HepG2 (cell line): ENCODE measurements around the gene RUSC1. TPM values are rescaled to one million over a fixed set of nuclear protein-coding genes. Genes with fewer than 3 reads are reported as not detected.

Experiments
- CCDC6 ChIP-seq: sonication (generic); formaldehyde crosslinking; IDR thresholded peaks from 2 replicates; pipeline ENCODE4 v1.8.1; 2022; ENCODE audit warnings: mild to moderate bottlenecking, missing genetic modification reagents, moderate library complexity
- IKZF4 ChIP-seq: sonication (generic); formaldehyde crosslinking; IDR thresholded peaks from 2 replicates; pipeline ENCODE4 v1.5.1; 2020; ENCODE audit warnings: borderline replicate concordance, mild to moderate bottlenecking, low read depth, missing genetic modification reagents; ENCODE audit errors: not compliant biosample characterization
- LCORL ChIP-seq, 2 experiments: fragments of 450-650 bp in 1 of 2; sonication (generic) in 1 of 2; formaldehyde crosslinking in 1 of 2; IDR thresholded peaks; 2 replicates each; pipeline versions ENCODE4 v1.5.0 to v1.6.1; 2017 to 2020; ENCODE audit warnings: antibody characterized with exemption in 1 of 2, missing genetic modification reagents in 1 of 2
- MXI1 ChIP-seq: IDR thresholded peaks from 3 replicates; pipeline ENCODE4 v1.6.1; 2012; ENCODE audit warnings: low read depth, low read length, inconsistent platforms, borderline replicate concordance
- POLR2AphosphoS2 ChIP-seq: IDR thresholded peaks from 2 replicates; pipeline ENCODE4 v1.6.1; 2011; ENCODE audit warnings: low read depth, low read length, improper control_type of control experiment
- PRPF4 ChIP-seq: fragments of 200-400 bp; formaldehyde crosslinking; IDR thresholded peaks from 2 replicates; pipeline ENCODE4 v1.6.1; 2016; ENCODE audit warnings: low read length, low read depth; ENCODE audit not compliant: poor library complexity, severe bottlenecking
- SP140L ChIP-seq: sonication (generic); formaldehyde crosslinking; IDR thresholded peaks from 2 replicates; pipeline ENCODE4 v1.4.0; 2020; ENCODE audit warnings: missing genetic modification reagents, borderline replicate concordance
- YY1 ChIP-seq: IDR thresholded peaks from 2 replicates; pipeline ENCODE4 v1.6.1; 2011; ENCODE audit warnings: low read length, low read depth, moderate library complexity, mild to moderate bottlenecking; ENCODE audit not compliant: insufficient read depth, insufficient replicate concordance
- ZFP36 ChIP-seq: fragments of 150-350 bp; IDR thresholded peaks from 2 replicates; pipeline ENCODE4 v1.6.1; 2018; ENCODE audit warnings: borderline replicate concordance, low read length, low read depth; ENCODE audit not compliant: partially characterized antibody
- ZFP36L1 ChIP-seq: sonication (generic); formaldehyde crosslinking; IDR thresholded peaks from 2 replicates; pipeline ENCODE4 v1.8.0; 2022; ENCODE audit warnings: mild to moderate bottlenecking, missing genetic modification reagents, moderate library complexity
- ZMYM4 ChIP-seq: sonication (generic); formaldehyde crosslinking; IDR thresholded peaks from 2 replicates; pipeline ENCODE4 v1.8.1; 2023; ENCODE audit warnings: mild to moderate bottlenecking, missing genetic modification reagents
- ZNF138 ChIP-seq: sonication (generic); formaldehyde crosslinking; IDR thresholded peaks from 2 replicates; pipeline ENCODE4 v1.5.0; 2020; ENCODE audit warnings: mild to moderate bottlenecking, low read depth, missing genetic modification reagents
- ZNF17 ChIP-seq: sonication (generic); formaldehyde crosslinking; IDR thresholded peaks from 2 replicates; pipeline ENCODE4 v1.5.0; 2020; ENCODE audit warnings: mild to moderate bottlenecking, missing genetic modification reagents
- ZNF44 ChIP-seq: sonication (generic); formaldehyde crosslinking; IDR thresholded peaks from 2 replicates; pipeline ENCODE4 v1.5.1; 2020; ENCODE audit warnings: mild to moderate bottlenecking, missing genetic modification reagents
- ZNF563 ChIP-seq: sonication (generic); formaldehyde crosslinking; IDR thresholded peaks from 2 replicates; pipeline ENCODE4 v1.8.0; 2022; ENCODE audit warnings: mild to moderate bottlenecking, moderate library complexity, missing genetic modification reagents
- ZNF720 ChIP-seq: sonication (generic); formaldehyde crosslinking; IDR thresholded peaks from 2 replicates; pipeline ENCODE4 v1.4.0; 2020; ENCODE audit warnings: missing genetic modification reagents
- ZNF792 ChIP-seq: IDR thresholded peaks from 2 replicates; pipeline ENCODE4 v1.6.1; 2016
- polyA plus RNA-seq, 8 experiments: library from polyadenylated mRNA; depleted of rRNA in 3 of 8; stranded (reverse) in 7 of 8; unstranded in 1 of 8; fragments of >200 nt; fragmentation: Illumina TruSeq in 4 of 8; extraction: Trizol in 4 of 8; gene quantifications; 2 replicates each; pipeline versions ENCODE4 v1.2.1 to v1.2.3, GENCODE V29; 2011 to 2016; ENCODE audit warnings: low read depth in 4 of 8, missing spikeins in 1 of 8, mixed read lengths in 1 of 8; ENCODE audit not compliant: insufficient read depth in 1 of 8
- total RNA-seq, 5 experiments: library from RNA; depleted of rRNA; stranded (reverse); fragments of >200 nt; fragmentation: Illumina TruSeq; extraction: Trizol; gene quantifications; 2 replicates each; pipeline ENCODE4 v1.2.3, GENCODE V29; 2016; ENCODE audit warnings: low read depth in 1 of 5
- TF ChIP-seq, protein P1 (sequence below): sonication (generic); formaldehyde crosslinking; IDR thresholded peaks from 2 replicates; pipeline ENCODE4 v1.8.0; 2022; ENCODE audit warnings: mild to moderate bottlenecking, missing genetic modification reagents, borderline replicate concordance
- TF ChIP-seq, protein P2 (sequence below): IDR thresholded peaks from 2 replicates; pipeline ENCODE4 v1.6.1; 2012; ENCODE audit warnings: low read depth, low read length, improper control_type of control experiment
- TF ChIP-seq, protein P3 (sequence below): sonication (generic); IDR thresholded peaks from 2 replicates; pipeline ENCODE4 v1.6.1; 2016; ENCODE audit warnings: low read depth, borderline replicate concordance
- TF ChIP-seq, protein P4 (sequence below): sonication (generic); formaldehyde crosslinking; conservative IDR thresholded peaks from 2 replicates; pipeline ENCODE4 v1.8.0; 2022; ENCODE audit warnings: missing genetic modification reagents

The RUSC1 gene
- total and polyA plus RNA-seq, 2 of the 13 experiments (the other 11 are each of a cell fraction or from before 2014, with no cell fraction given) = 18.7 to 20.4 TPM

DNA sequence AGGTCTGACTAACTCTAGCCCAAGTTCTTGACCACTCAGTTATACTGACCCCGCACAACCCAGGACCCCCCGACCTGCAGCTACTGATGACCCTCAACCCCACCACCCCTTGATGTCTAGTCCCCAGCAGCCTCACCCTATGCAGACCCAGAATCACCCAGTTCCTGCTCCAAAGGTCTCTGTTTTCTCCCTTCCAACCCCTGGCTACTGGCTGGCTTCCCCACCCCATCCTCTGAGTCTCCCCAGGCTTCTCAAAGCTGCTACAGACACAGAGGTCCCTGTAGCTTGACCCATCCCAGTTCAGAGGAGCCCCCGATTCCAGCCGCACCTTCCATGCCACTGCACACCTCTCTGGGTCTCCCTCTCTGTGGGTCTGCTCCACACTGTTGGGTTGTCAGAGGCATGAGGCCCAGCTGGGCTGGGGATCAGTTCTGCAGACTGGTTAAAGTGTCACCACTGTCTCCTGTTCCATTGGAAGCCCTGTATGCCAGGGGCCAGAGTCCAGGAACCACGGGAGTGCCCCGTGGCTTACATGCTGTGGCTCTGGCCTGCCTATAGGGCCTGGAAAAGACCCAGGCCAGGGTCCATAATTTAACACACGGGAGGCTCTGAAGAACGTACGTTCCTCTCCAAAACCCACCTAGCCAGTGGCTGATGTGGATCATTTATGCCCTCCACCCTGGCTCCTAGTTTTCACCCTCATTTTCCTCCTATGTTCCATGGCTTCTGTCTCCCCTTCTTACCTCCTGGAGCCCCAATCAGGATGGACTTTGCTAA lies 20.0 kb upstream of the RUSC1 start (continued):
- TF ChIP-seq LCORL (IDR thresholded peaks at IDR 0.05) (no peak), LCORL (CRISPR knock-in tag; IDR thresholded peaks at IDR 0.05) (peak; percentile 96), CCDC6 (CRISPR knock-in tag) (peak; percentile 70; the same call in 1 of the 2 replicates), ZNF792 (CRISPR knock-in tag) (peak; percentile 93), ZNF44 (CRISPR knock-in tag) (peak; percentile 96; the same call in 1 of the 2 replicates), ZNF17 (CRISPR knock-in tag) (no peak), YY1 (peak; percentile 60), ZNF138 (CRISPR knock-in tag) (no peak), POLR2AphosphoS2 (no peak), ZFP36L1 (peak; percentile 83; the same call in 1 of the 2 replicates), PRPF4 (no peak), ZNF563 (peak; percentile 90), ZMYM4 (peak; percentile 82), IKZF4 (peak; percentile 84), SP140L (CRISPR knock-in tag) (peak; percentile 67; the same call in 1 of the 2 replicates), MXI1 (peak; percentile 86; the same call in 2 of the 3 replicates), ZFP36 (no peak), ZNF720 (CRISPR knock-in tag) (no peak)
- TF ChIP-seq, protein P1, sequence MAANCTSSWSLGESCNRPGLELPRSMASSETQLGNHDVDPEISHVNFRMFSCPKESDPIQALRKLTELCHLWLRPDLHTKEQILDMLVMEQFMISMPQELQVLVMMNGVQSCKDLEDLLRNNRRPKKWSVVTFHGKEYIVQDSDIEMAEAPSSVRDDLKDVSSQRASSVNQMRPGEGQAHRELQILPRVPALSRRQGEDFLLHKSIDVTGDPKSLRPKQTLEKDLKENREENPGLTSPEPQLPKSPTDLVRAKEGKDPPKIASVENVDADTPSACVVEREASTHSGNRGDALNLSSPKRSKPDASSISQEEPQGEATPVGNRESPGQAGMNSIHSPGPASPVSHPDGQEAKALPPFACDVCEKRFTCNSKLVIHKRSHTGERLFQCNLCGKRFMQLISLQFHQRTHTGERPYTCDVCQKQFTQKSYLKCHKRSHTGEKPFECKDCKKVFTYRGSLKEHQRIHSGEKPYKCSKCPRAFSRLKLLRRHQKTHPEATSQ = no peak; the same call in 1 of the 2 replicates
- TF ChIP-seq, protein P2, sequence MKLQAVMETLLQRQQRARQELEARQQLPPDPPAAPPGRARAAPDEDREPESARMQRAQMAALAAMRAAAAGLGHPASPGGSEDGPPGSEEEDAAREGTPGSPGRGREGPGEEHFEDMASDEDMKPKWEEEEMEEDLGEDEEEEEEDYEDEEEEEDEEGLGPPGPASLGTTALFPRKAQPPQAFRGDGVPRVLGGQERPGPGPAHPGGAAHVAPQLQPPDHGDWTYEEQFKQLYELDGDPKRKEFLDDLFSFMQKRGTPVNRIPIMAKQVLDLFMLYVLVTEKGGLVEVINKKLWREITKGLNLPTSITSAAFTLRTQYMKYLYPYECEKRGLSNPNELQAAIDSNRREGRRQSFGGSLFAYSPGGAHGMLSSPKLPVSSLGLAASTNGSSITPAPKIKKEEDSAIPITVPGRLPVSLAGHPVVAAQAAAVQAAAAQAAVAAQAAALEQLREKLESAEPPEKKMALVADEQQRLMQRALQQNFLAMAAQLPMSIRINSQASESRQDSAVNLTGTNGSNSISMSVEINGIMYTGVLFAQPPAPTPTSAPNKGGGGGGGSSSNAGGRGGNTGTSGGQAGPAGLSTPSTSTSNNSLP = no peak
- TF ChIP-seq, protein P3, sequence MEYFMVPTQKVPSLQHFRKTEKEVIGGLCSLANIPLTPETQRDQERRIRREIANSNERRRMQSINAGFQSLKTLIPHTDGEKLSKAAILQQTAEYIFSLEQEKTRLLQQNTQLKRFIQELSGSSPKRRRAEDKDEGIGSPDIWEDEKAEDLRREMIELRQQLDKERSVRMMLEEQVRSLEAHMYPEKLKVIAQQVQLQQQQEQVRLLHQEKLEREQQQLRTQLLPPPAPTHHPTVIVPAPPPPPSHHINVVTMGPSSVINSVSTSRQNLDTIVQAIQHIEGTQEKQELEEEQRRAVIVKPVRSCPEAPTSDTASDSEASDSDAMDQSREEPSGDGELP = peak; percentile 96
- TF ChIP-seq, protein P4, sequence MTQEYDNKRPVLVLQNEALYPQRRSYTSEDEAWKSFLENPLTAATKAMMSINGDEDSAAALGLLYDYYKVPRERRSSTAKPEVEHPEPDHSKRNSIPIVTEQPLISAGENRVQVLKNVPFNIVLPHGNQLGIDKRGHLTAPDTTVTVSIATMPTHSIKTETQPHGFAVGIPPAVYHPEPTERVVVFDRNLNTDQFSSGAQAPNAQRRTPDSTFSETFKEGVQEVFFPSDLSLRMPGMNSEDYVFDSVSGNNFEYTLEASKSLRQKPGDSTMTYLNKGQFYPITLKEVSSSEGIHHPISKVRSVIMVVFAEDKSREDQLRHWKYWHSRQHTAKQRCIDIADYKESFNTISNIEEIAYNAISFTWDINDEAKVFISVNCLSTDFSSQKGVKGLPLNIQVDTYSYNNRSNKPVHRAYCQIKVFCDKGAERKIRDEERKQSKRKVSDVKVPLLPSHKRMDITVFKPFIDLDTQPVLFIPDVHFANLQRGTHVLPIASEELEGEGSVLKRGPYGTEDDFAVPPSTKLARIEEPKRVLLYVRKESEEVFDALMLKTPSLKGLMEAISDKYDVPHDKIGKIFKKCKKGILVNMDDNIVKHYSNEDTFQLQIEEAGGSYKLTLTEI = no peak
